Prostate gland (tissue), 2 donors: ENCODE measurements around the gene RIT2. TPM values are rescaled to one million over a fixed set of nuclear protein-coding genes. Genes with fewer than 3 reads are reported as not detected.

Experiments
- DNase-seq: peaks from one replicate; pipeline ENCODE4 v3.0.0-alpha.2; 2019; ENCODE audit warnings: low spot score
- H3K27ac ChIP-seq, 2 donors: fragments of 200-600 bp; sonication (generic); 2 replicates each; pipeline ENCODE4 v1.5.1; 2017 to 2019
- H3K27me3 ChIP-seq: fragments of 200-600 bp; sonication (generic); replicated peaks from 2 replicates; pipeline ENCODE4 v1.5.1; 2019; ENCODE audit not compliant: insufficient read depth
- H3K36me3 ChIP-seq, 2 donors: fragments of 200-600 bp; sonication (generic); 1 replicate in 1 of 2; 2 replicates in 1 of 2; pipeline versions ENCODE4 v1.5.1 to v1.8.1; 2017 to 2019
- H3K4me1 ChIP-seq: fragments of 200-600 bp; sonication (generic); replicated peaks from 2 replicates; pipeline ENCODE4 v1.5.1; 2019
- H3K4me3 ChIP-seq, 2 donors: fragments of 200-600 bp; sonication (generic); 2 replicates each; pipeline ENCODE4 v1.5.1; 2017 to 2019
- H3K9me3 ChIP-seq: fragments of 200-600 bp; sonication (generic); 2 replicates; pipeline ENCODE4 v1.5.1; 2017
- CTCF ChIP-seq, 4 experiments: fragments of 200-600 bp in 2 of 4; fragments of 450-650 bp in 2 of 4; sonication (generic) in 2 of 4; IDR thresholded peaks; 1 replicate in 3 of 4; 2 replicates in 1 of 4; pipeline ENCODE4 v1.5.1; 2016 to 2019; ENCODE audit warnings: antibody characterized with exemption in 4 of 4, mild to moderate bottlenecking in 2 of 4, moderate library complexity in 2 of 4
- POLR2A ChIP-seq: fragments of 450-650 bp; IDR thresholded peaks from one replicate; pipeline ENCODE4 v1.6.1; 2016; ENCODE audit warnings: antibody characterized with exemption, mild to moderate bottlenecking
- POLR2AphosphoS5 ChIP-seq: sonication (generic); formaldehyde crosslinking; IDR thresholded peaks from one replicate; pipeline ENCODE4 v1.6.1; 2017; ENCODE audit warnings: antibody characterized with exemption
- WGBS: methylation state at CpG from one replicate; pipeline ENCODE4 v1.1.5; 2018; 5-methylcytosine and 5-hydroxymethylcytosine counted together
- intact Hi-C: fragments of 100-400 bp; cut with DNase I; formaldehyde crosslinking; loops from one replicate; pipeline ENCODE4 v1.14.2; 2022
- total RNA-seq, 2 donors: library from RNA; depleted of rRNA; stranded (reverse); fragments of >200 nt; gene quantifications; one replicate each; pipeline ENCODE4 v1.1.0, GENCODE V29; 2016

RIT2 gene
- total RNA-seq, 2 donors from 2014 or later: not detected

GRCh38 chr18:42996824-42997223 is 118.7 kb downstream of the RIT2 start:
- no peak overlapping the region for H3K27ac ChIP-seq
- H3K9me3 ChIP-seq: no peaks in the 10 kb centered on the region
- no peaks in the 10 kb centered on the region for H3K27me3 ChIP-seq
- no peak overlapping the region for H3K4me3 ChIP-seq
- DNase-seq: no peak
- H3K36me3 ChIP-seq: no peaks in the 10 kb centered on the region
- no peaks in the 10 kb centered on the region for H3K4me1 ChIP-seq
- intact Hi-C loops: no loop called here
- TF ChIP-seq CTCF (IDR thresholded peaks at IDR 0.05): no peak
- TF ChIP-seq POLR2A: no peak
- no peak for TF ChIP-seq POLR2AphosphoS5

- Histone ChIP-seq H3K4me3 (no peak overlapping the region), H3K27ac (no peak overlapping the region), H3K27me3 (no peaks in the 10 kb centered on the region), H3K9me3 (no peaks in the 10 kb centered on the region), H3K36me3 (no peaks in the 10 kb centered on the region), H3K4me1 (no peaks in the 10 kb centered on the region)
- no peak for DNase-seq
- TF ChIP-seq CTCF (IDR thresholded peaks at IDR 0.05) (no peak), POLR2AphosphoS5 (no peak), POLR2A (no peak)
- intact Hi-C loops: no loop called here
- 93% methylated on average over 1 of the region's 1 CpG for WGBS
These were observed 135.1 kb downstream of the RIT2 start for GRCh38 chr18:42980426-42980825.

GRCh38 chr18:42977982-42978637 is 137.4 kb downstream of the RIT2 start:
- no peaks in the 10 kb centered on the region for H3K9me3 ChIP-seq
- H3K36me3 ChIP-seq: no peaks in the 10 kb centered on the region
- H3K27ac ChIP-seq: no peak overlapping the region
- TF ChIP-seq POLR2AphosphoS5: no peak
- TF ChIP-seq CTCF (IDR thresholded peaks at IDR 0.05): no peak
- TF ChIP-seq POLR2A: no peak
- no peaks in the 10 kb centered on the region for H3K27me3 ChIP-seq
- H3K4me1 ChIP-seq: no peaks in the 10 kb centered on the region
- H3K4me3 ChIP-seq: no peak overlapping the region
- intact Hi-C loops: no loop called here
- no peak for DNase-seq
- 41% methylated on average over 4 of the region's 4 CpGs for WGBS

GRCh38 chr18:42976869-42977590 is 138.5 kb downstream of the RIT2 start:
- Histone ChIP-seq H3K4me3 (no peak overlapping the region), H3K27ac (no peak overlapping the region), H3K27me3 (no peaks in the 10 kb centered on the region), H3K4me1 (no peaks in the 10 kb centered on the region), H3K9me3 (no peaks in the 10 kb centered on the region), H3K36me3 (no peaks in the 10 kb centered on the region)
- WGBS: 29% methylated on average over 3 of the region's 3 CpGs
- no peak for TF ChIP-seq POLR2A
- TF ChIP-seq POLR2AphosphoS5: no peak
- TF ChIP-seq CTCF (IDR thresholded peaks at IDR 0.05): no peak
- no peak for DNase-seq
- intact Hi-C loops: no loop called here

GRCh38 chr18:42969366-42969765 is 146.1 kb downstream of the RIT2 start:
- TF ChIP-seq POLR2AphosphoS5 (no peak), POLR2A (no peak), CTCF (IDR thresholded peaks at IDR 0.05) (no peak)
- H3K9me3 ChIP-seq: no peaks in the 10 kb centered on the region
- 93% methylated on average over 2 of the region's 2 CpGs for WGBS
- no peak overlapping the region for H3K27ac ChIP-seq
- H3K27me3 ChIP-seq: no peaks in the 10 kb centered on the region
- intact Hi-C loops: no loop called here
- no peaks in the 10 kb centered on the region for H3K36me3 ChIP-seq
- H3K4me3 ChIP-seq: no peak overlapping the region
- no peaks in the 10 kb centered on the region for H3K4me1 ChIP-seq
- DNase-seq: no peak
